GM12892 (cell line): ENCODE data around the gene ATP5F1E.

Experiments used
- POLR2A ChIP-seq: IDR thresholded peaks from 2 replicates; pipeline ENCODE4 v1.6.1; 2011; ENCODE audit warnings: low read depth, low read length, control low read depth
- TAF1 ChIP-seq: IDR thresholded peaks from 2 replicates; pipeline ENCODE4 v1.6.1; 2011; ENCODE audit warnings: low read depth, mild to moderate bottlenecking, control low read depth, low read length, borderline replicate concordance

DNA sequence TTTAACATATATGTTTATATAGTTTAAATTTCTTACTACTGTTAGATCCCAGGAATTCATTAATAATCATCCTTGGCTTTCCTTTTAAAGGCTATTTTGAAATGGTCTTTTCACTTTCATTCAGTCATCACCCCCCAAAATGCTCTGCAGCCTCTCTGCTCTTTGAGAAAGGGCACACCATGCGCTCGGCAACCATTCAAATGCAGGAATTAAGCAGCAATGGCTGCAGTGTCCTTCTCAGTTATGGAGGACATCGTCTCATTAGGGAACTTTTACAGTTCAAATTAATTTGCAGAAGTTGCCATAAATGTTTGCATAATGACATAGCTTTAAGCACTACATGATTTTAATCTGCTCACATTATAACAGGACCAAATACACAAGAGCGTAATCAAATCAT, 6.6 kb downstream of the ATP5F1E start:
- TF ChIP-seq POLR2A (no peak), TAF1 (no peak)
